Measurements from ENCODE around the gene PTPN7. TPM values are rescaled to one million over a fixed set of nuclear protein-coding genes. Genes with fewer than 3 reads are reported as not detected.

Gene PTPN7
- total and polyA plus RNA-seq, 8 donors: 1.0 to 11.7 (median 1.5) TPM

GRCh38 chr1:202131956-202132821 lies 28.2 kb downstream of the PTPN7 start:
- Histone ChIP-seq H3K27me3 (no peaks in the 10 kb centered on the region), H3K9me3 (no peaks in the 10 kb centered on the region), H3K36me3 (peaks cover 4 to 56% of the 10 kb centered on the region in 2 donors), H3K27ac (peak overlapping the region; percentile 75 to 77), H3K4me1 (peaks cover 13 to 16% of the 10 kb centered on the region in 2 donors), H3K4me3 (no peak overlapping the region)
- TF ChIP-seq CTCF (IDR thresholded peaks at IDR 0.05): no peak
- DNase-seq: peak in 2 of 4 donors; percentile 63 to 81
- peak; percentile 81 for ATAC-seq
- intact Hi-C loops (cut with DNase I): no loop called here

DNA sequence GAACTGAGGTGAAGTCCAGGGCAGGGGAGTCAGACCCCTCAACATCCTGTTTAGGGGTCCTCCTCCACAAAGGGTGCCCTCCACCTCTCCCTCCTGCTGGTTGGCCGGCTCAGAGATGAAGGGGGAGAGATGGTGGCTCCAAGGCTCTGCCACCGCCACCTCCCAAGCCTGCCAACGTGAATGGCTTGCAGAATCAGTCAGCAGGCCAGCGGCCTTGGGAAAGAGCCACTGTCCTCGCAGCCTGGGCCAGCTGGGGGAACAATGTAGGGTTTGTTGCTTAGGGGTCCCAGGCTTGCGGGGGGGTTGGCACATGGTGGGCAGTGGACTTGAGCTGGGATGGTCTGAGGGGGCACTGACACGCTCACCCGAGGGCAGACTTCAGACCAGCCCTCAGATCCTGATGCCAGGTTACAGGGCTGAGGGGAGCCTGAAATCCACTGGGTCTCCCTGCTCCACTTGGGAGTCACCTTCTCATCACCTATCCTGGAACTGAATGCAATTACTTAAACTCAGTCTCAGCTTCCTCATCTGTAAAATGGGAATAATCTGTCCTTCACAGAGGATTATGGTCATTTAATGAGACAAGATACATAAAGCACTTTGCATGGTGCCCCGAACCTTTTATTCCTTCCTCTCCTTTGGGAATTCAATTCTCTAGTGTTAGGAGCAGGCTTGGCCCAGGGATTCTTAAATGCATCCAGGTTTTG lies 29.4 kb downstream of the PTPN7 start:
- no peaks in the 10 kb centered on the region for H3K9me3 ChIP-seq
- DNase-seq (no peak), ATAC-seq (no peak)
- TF ChIP-seq CTCF (IDR thresholded peaks at IDR 0.05): no peak
- H3K36me3 ChIP-seq: peaks cover 4 to 44% of the 10 kb centered on the region in 2 donors
- intact Hi-C loops (cut with DNase I): no loop called here
- peak overlapping the region in 1 of 2 donors; percentile 3 for H3K27ac ChIP-seq
- no peaks in the 10 kb centered on the region for H3K27me3 ChIP-seq
- peaks cover 13 to 16% of the 10 kb centered on the region in 2 donors for H3K4me1 ChIP-seq
- no peak overlapping the region for H3K4me3 ChIP-seq

DNA sequence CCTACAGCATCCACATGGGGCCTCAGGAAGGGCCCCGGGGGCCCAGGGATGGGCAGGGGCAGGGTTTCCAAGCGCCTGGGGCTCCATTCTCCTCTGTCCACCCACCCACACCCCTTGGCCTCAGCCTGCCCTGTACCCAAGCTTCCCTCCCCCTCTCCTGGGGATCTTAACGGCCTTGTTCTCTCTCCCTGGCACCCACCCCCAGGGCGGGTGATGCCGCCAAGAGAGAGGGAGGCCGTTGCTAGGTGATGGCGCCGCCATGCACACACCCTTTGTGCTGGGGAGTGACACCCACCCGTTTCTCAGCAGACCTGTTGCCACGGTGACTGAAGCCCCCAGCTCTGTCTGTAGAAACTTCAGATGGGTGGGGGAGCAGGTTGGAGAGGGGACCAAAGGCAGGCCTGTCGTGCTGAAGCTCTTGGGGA lies 30.1 kb downstream of the PTPN7 start:
- Histone ChIP-seq H3K27me3 (no peaks in the 10 kb centered on the region), H3K27ac (no peak overlapping the region), H3K36me3 (peaks cover 0 to 38% of the 10 kb centered on the region in 2 donors), H3K9me3 (no peaks in the 10 kb centered on the region), H3K4me3 (no peak overlapping the region), H3K4me1 (peaks cover 13 to 16% of the 10 kb centered on the region in 2 donors)
- ATAC-seq (no peak), DNase-seq (peak in 1 of 4 donors; percentile 37)
- no peak for TF ChIP-seq CTCF (IDR thresholded peaks at IDR 0.05)
- intact Hi-C loops (cut with DNase I): no loop called here

GRCh38 chr1:202129453-202130296 lies 30.7 kb downstream of the PTPN7 start:
- Histone ChIP-seq H3K27ac (no peak overlapping the region), H3K36me3 (peaks cover 0 to 31% of the 10 kb centered on the region in 2 donors), H3K27me3 (no peaks in the 10 kb centered on the region), H3K4me1 (peaks cover 13 to 16% of the 10 kb centered on the region in 2 donors), H3K4me3 (no peak overlapping the region), H3K9me3 (no peaks in the 10 kb centered on the region)
- intact Hi-C loops (cut with DNase I): no loop called here
- TF ChIP-seq CTCF (IDR thresholded peaks at IDR 0.05): no peak
- no peak for ATAC-seq
- no peak for DNase-seq
